Muscle layer of colon (tissue), 2 donors: ENCODE measurements around the gene XRCC4.
"Not testable (repeated sequence)": the region's sequence is repeated elsewhere in the genome, so short reads cannot be mapped to it uniquely, and the experiment has no call there.

Experiments used
- H3K27ac ChIP-seq: one replicate; pipeline ENCODE4 v1.7.0; 2013; ENCODE audit warnings: low read depth, mild to moderate bottlenecking, low read length, moderate library complexity
- H3K27me3 ChIP-seq, 2 donors: one replicate each; pipeline ENCODE4 v1.7.0; 2013; ENCODE audit warnings: low read length in 2 of 2, mild to moderate bottlenecking in 2 of 2; ENCODE audit not compliant: insufficient read depth in 2 of 2, control insufficient read depth in 1 of 2
- H3K36me3 ChIP-seq: one replicate; pipeline ENCODE4 v1.7.0; 2013; ENCODE audit warnings: mild to moderate bottlenecking, low read length; ENCODE audit not compliant: insufficient read depth
- H3K4me1 ChIP-seq: one replicate; pipeline ENCODE4 v1.7.0; 2013; ENCODE audit warnings: mild to moderate bottlenecking, low read length; ENCODE audit not compliant: insufficient read depth
- H3K4me3 ChIP-seq, 2 donors: one replicate each; pipeline ENCODE4 v1.7.0; 2013; ENCODE audit warnings: low read length in 2 of 2, low read depth in 1 of 2, mild to moderate bottlenecking in 1 of 2, moderate library complexity in 1 of 2
- H3K9ac ChIP-seq: one replicate; pipeline ENCODE4 v1.7.0; 2013; ENCODE audit warnings: low read length
- H3K9me3 ChIP-seq: one replicate; pipeline ENCODE4 v1.7.0; 2013; ENCODE audit warnings: mild to moderate bottlenecking, low read length
- donor health status: abdominal sarcoma.
- donor health status: Adenocarcinoma of cecum.

Gene XRCC4

DNA sequence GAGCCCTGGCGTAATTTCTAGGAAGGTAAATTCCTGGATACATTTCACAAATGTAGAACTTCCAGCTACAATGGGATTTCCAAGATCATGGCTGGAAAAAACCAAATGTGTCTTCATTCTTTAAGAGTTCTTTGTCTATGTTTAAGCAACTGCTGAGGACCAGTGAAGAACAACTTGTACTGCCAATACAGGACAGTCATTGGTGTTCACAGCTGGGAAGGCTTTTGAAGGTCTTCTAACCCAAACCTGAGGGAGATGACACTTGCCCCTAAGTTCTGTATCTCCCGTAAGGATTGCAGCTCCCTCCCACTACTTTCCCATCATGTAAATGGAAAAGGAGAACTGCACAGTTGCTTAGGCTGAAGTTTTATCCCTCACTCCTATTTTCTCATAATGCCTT is 28.5 kb upstream of the XRCC4 start:
- Histone ChIP-seq H3K4me1 (no peaks in the 10 kb centered on the region), H3K4me3 (no peak overlapping the region), H3K9ac (no peak overlapping the region), H3K27me3 (no peaks in the 10 kb centered on the region), H3K36me3 (peaks cover 10% of the 10 kb centered on the region), H3K9me3 (no peaks in the 10 kb centered on the region), H3K27ac (no peak overlapping the region)

DNA sequence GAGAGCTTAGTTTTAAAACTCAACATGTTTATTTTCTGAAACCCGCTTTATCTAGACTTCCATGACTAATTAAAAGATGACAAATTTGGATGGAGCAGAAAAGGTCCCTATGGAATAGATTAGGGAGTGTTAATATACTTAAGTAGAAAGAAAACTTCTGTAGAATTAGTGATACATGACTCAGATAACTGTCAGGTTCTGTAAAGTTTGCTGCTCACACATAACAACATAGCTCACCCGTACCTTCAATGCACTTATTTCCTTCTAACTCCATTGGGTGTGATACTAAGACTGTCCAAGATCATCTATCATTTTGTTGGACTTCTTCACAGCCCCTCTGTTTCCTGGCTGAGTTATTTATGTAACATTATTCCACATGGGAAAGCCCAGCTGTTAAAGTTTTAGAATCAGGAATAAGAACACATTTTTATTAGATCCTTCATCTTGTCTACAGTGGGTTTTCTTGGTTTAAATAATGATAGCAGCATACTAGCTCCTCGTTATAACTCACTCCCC is 27.9 kb upstream of the XRCC4 start:
- H3K27ac ChIP-seq: no peak overlapping the region

DNA sequence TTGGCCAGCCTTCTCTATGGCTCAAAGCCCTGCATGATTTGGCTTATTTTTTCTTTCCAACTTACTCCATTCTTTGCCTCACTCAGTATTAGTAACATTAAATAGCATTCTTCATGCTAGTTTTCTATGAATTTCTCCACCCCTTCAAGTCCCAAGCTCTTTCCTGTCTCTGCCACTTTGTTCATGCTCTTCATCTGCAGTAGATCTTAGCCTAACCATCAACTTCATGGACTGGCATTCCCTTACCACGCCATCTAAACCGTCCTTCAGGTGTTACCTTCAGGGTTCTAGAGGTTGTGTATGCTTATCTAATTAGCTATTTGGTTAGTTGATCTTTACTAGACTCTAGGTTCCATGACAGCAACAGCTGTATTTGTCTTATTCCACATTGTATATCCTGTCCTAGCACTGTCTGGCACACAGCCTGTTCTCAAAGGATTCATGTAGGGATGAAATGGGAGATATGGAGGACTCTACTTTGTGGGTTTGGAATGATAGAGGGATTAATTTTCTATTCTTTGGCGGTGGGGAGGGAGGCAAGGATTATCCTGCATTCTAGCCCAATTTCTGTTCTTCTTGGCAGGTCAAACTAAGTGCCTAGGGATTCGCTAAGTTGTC is 26.5 kb upstream of the XRCC4 start:
- H3K27me3 ChIP-seq: no peaks in the 10 kb centered on the region
- H3K4me1 ChIP-seq: no peaks in the 10 kb centered on the region
- no peak overlapping the region for H3K4me3 ChIP-seq
- H3K27ac ChIP-seq: no peak overlapping the region
- H3K36me3 ChIP-seq: peaks cover 10% of the 10 kb centered on the region
- no peak overlapping the region for H3K9ac ChIP-seq
- no peaks in the 10 kb centered on the region for H3K9me3 ChIP-seq

More for the DNA sequence above, 27.9 kb upstream of the XRCC4 start:
- no peaks in the 10 kb centered on the region for H3K9me3 ChIP-seq
- H3K36me3 ChIP-seq: peaks cover 10% of the 10 kb centered on the region
- no peaks in the 10 kb centered on the region for H3K27me3 ChIP-seq
- no peak overlapping the region for H3K9ac ChIP-seq
- no peaks in the 10 kb centered on the region for H3K4me1 ChIP-seq
- no peak overlapping the region for H3K4me3 ChIP-seq

DNA sequence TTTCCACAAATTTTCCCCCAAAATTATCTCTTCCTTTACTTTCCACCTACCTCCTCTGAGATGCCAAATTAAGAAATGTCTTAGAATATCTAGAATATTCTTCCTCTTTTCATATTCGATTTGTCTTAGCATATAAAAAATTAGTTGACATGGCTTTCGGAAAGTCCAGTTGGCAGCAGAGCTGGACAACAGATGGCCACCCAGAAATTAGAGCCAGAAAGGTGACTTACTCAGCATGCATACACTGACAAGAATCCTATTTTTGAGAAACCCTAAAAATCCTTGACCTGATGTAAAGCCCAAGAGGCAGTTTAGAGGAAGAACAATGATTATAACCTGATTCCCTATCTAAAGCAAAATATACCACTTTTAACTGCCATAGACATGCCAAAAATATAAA is 22.2 kb upstream of the XRCC4 start:
- no peak overlapping the region for H3K9ac ChIP-seq
- no peak overlapping the region for H3K27ac ChIP-seq
- peaks cover 3% of the 10 kb centered on the region for H3K36me3 ChIP-seq
- H3K27me3 ChIP-seq: no peaks in the 10 kb centered on the region
- H3K4me1 ChIP-seq: no peaks in the 10 kb centered on the region
- H3K9me3 ChIP-seq: no peaks in the 10 kb centered on the region
- H3K4me3 ChIP-seq: no peak overlapping the region

DNA sequence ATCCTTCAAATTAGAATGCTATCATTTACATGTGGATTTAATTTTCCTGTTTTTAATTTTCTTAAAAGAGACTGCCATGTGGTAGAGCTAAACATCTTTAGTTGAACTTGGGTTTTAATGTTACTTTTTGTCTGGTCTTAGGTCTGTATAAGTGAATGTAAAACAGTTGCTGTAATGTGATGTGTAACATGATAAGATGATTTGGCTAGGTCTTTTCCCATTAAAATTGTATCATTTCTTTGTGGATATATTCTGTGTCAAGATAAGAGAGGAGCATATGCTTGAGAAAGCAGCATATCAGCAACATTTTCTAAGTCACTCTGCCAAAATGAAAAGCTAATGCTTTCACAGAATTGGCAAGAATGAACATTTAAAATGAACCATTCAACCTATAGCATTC is 18.6 kb upstream of the XRCC4 start:
- H3K27ac ChIP-seq: no peak overlapping the region
- H3K4me1 ChIP-seq: no peaks in the 10 kb centered on the region
- H3K9me3 ChIP-seq: no peaks in the 10 kb centered on the region
- H3K36me3 ChIP-seq: no peaks in the 10 kb centered on the region
- H3K9ac ChIP-seq: no peak overlapping the region
- H3K4me3 ChIP-seq: no peak overlapping the region
- no peaks in the 10 kb centered on the region for H3K27me3 ChIP-seq

DNA sequence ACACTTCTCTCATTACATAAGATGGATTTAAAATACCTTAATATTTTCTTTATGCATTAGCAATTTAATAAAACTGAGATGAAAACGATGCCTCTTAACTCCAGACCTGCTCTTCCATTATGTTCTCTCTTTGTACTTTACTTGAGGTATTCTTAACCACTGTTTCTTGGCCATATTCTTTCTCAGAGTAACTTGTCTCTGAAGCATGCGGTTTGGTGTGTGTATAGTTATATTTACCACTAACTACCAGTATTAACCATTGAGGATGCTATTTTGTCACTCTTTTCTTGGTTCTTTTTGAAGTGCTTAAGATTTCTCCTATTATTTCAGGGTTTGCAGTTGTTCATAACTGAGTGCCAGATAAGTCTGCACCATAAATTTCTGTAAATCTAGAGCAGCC is 18.0 kb upstream of the XRCC4 start:
- no peaks in the 10 kb centered on the region for H3K9me3 ChIP-seq
- H3K4me3 ChIP-seq: no peak overlapping the region
- H3K27ac ChIP-seq: no peak overlapping the region
- no peaks in the 10 kb centered on the region for H3K36me3 ChIP-seq
- H3K27me3 ChIP-seq: no peaks in the 10 kb centered on the region
- no peaks in the 10 kb centered on the region for H3K4me1 ChIP-seq
- H3K9ac ChIP-seq: no peak overlapping the region

DNA sequence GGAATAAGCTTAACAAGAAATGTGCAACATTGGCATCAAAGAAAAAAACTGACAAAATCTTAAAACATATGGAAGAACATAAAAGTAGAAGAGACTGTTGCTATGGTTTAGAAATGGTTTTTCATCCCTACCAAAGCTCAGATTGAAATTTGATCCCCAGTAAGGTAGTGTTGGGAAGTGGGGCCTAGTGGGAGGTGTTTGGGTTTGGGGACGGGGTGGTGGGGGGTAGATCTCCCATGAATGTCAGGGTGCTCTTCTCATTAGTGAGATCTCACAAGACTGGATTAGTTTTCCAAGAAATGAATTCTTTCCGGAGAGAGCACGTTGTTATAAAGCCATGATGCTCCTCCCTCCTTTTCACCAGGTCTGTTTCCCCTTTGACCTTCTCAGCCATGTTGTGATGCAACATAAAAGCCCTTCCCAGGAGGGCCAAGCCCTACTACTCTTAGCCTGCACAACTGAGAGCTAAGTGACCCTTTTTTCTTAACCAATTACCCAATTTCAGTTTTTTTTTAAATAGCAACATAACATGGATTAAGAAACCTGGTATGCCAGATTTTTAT is 10.7 kb upstream of the XRCC4 start:
- Histone ChIP-seq H3K4me1 (peaks cover 4% of the 10 kb centered on the region), H3K27me3 (no peaks in the 10 kb centered on the region), H3K27ac (no peak overlapping the region), H3K9ac (no peak overlapping the region), H3K9me3 (no peaks in the 10 kb centered on the region), H3K4me3 (no peak overlapping the region), H3K36me3 (no peaks in the 10 kb centered on the region)

DNA sequence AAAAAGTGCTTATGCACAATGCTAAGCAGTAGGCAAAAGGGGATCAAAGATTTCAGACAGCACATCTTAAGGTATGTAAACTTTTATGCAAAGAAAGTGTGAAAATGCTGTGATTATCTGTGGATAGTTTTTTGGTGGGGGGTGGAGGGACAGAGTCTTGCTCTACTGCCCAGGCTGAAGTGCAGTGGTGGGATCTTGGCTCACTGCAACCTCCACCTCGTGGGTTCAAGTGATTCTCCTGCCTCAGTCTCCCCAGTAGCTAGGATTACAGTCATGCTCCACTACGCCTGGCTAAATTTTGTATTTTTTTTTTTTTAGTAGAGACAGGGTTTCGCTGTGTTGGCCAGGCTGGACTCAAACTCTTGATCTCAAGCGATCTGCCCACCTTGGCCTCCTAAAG is 10.0 kb upstream of the XRCC4 start:
- H3K9ac ChIP-seq, H3K27me3 ChIP-seq, H3K4me3 ChIP-seq, H3K9me3 ChIP-seq, H3K27ac ChIP-seq, H3K4me1 ChIP-seq, H3K36me3 ChIP-seq: not testable (repeated sequence)

DNA sequence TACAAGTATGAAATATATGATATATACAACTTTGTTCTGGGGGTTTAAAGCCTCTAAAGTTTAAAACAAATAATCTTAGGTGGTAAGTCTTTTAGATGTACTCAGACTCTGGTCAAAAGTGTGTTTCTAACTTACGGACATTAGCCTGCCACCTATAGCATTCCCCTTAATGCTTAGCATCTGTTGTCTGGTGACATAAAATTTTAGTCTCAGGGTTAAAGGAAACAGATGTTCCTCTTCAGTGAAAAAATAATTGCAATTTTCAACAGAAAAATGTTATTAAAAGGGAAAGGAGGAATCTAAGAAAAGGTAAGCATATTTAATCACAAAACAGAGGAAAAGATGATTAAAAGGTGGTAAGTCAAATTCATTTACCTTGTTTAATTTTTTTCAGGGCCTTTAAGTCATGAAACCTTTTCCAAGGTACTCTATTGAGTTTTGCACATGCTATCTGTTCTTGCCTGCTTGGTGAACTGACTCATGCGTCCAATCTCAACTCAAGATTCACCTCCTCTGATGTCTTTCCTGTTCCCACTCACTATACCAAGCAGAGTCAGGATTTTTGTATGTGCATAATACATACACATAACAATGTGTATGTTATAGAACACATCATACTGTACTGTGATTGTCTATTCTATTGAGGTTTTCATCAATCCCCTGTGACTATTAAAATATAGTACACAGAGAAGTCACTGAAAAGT is 8.1 kb upstream of the XRCC4 start:
- Histone ChIP-seq H3K4me3 (no peak overlapping the region), H3K9ac (no peak overlapping the region), H3K4me1 (peaks cover 8% of the 10 kb centered on the region), H3K9me3 (no peaks in the 10 kb centered on the region), H3K27me3 (no peaks in the 10 kb centered on the region), H3K36me3 (no peaks in the 10 kb centered on the region), H3K27ac (no peak overlapping the region)

DNA sequence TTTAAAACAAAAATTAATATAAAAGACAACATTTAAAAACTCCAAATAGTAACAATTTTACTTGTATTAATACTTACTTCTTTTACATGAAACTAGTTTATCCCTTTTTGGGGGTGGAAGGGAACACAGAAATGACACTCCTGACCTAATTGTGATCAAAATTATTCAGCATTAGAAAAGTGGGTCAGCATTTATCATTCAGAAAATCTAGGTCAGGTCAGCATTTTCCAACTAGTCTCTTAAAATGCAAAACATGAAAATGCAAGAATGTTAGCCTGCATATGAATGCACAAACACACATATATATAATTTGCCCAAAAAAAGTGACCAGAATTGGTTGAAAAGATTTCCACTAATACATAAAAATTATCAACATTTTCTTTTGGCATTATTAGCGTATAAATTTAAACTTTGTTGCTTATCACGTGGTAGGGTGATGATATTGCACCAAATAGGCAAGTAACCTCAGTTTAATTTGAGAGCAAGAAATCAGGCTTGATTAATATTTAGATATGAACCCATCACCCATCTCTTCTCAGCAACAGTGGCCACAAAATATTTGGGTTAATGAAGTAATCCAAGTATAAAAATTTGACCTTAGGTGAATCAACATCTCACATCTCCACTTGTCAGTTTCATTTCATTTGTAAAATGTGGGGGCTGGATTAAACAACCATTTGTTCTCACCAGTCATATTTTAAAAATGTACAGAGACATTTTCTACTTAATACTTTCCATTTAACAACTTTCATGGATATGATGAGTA is 5.9 kb upstream of the XRCC4 start:
- Histone ChIP-seq H3K9ac (no peak overlapping the region), H3K4me1 (peaks cover 17% of the 10 kb centered on the region), H3K4me3 (no peak overlapping the region), H3K27ac (no peak overlapping the region), H3K36me3 (no peaks in the 10 kb centered on the region), H3K9me3 (no peaks in the 10 kb centered on the region), H3K27me3 (no peaks in the 10 kb centered on the region)

DNA sequence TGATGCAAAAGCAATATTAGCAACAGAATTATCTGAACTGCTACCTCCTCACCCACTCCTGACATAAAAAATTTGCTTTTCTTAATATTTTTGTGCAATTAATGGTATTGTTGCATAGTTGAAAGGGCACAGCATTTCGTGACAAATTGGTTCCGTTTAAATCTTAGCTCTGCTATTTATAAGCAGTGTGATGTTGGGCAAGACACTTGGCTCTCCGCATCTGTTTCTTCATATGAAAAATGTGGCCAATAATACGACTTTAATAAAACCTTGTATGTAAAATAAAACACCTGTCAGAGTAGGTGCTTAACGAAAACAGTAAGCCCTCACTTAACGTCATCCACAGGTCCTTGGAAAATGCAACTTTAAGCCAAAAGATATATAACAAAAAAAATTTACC is 4.4 kb upstream of the XRCC4 start:
- Histone ChIP-seq H3K27ac (no peak overlapping the region), H3K4me3 (no peak overlapping the region), H3K9ac (no peak overlapping the region), H3K36me3 (no peaks in the 10 kb centered on the region), H3K4me1 (peaks cover 20% of the 10 kb centered on the region), H3K9me3 (no peaks in the 10 kb centered on the region), H3K27me3 (no peaks in the 10 kb centered on the region)
